GM18870 (cell line): ENCODE data around the gene SZT2.

Experiments used
- ATAC-seq: cut with Tn5 transposase; IDR thresholded peaks from one replicate; pipeline ENCODE4 v1.9.1; 2021; ENCODE audit warnings: moderate library complexity; ENCODE audit not compliant: unreplicated experiment

The SZT2 gene

GRCh38 chr1:43422995-43423671 is 33.4 kb downstream of the SZT2 start:
- no peak for ATAC-seq

GRCh38 chr1:43423672-43424550 is 34.2 kb downstream of the SZT2 start:
- no peak for ATAC-seq

GRCh38 chr1:43425045-43425444 is 35.3 kb downstream of the SZT2 start:
- ATAC-seq, result no peak

- no peak for ATAC-seq
These were observed 36.5 kb downstream of the SZT2 start for GRCh38 chr1:43426221-43426620.

- no peak for ATAC-seq
These were observed 37.8 kb downstream of the SZT2 start for GRCh38 chr1:43427524-43427923.

GRCh38 chr1:43427941-43428340 is 38.2 kb downstream of the SZT2 start:
- no peak for ATAC-seq

- ATAC-seq, result no peak
These were observed 41.1 kb downstream of the SZT2 start for GRCh38 chr1:43430831-43431230.

GRCh38 chr1:43431676-43432075 is 42.0 kb downstream of the SZT2 start:
- no peak for ATAC-seq

GRCh38 chr1:43432171-43432860 is 42.6 kb downstream of the SZT2 start:
- ATAC-seq, result no peak

GRCh38 chr1:43432907-43433306 is 43.2 kb downstream of the SZT2 start:
- no peak for ATAC-seq

GRCh38 chr1:43434256-43434655 is 44.6 kb downstream of the SZT2 start:
- ATAC-seq, result no peak

- no peak for ATAC-seq
These were observed 45.7 kb downstream of the SZT2 start for GRCh38 chr1:43435146-43436145.

GRCh38 chr1:43436371-43436770 is 46.7 kb downstream of the SZT2 start:
- no peak for ATAC-seq

- no peak for ATAC-seq
These were observed 47.6 kb downstream of the SZT2 start for GRCh38 chr1:43437031-43437973.

GRCh38 chr1:43438006-43438405 is 48.3 kb downstream of the SZT2 start:
- no peak for ATAC-seq

- no peak for ATAC-seq
These were observed 48.9 kb downstream of the SZT2 start for GRCh38 chr1:43438576-43438952.

- no peak for ATAC-seq
These were observed 49.4 kb downstream of the SZT2 start for GRCh38 chr1:43438953-43439581.

- no peak for ATAC-seq
These were observed 50.1 kb downstream of the SZT2 start for GRCh38 chr1:43439781-43440180.

GRCh38 chr1:43440358-43440757 is 50.7 kb downstream of the SZT2 start:
- no peak for ATAC-seq
